ENCODE measurements around the gene SLC39A5. TPM values are rescaled to one million over a fixed set of nuclear protein-coding genes. Genes with fewer than 3 reads are reported as not detected.
"Not testable (repeated sequence)": the region's sequence is repeated elsewhere in the genome, so short reads cannot be mapped to it uniquely, and the experiment has no call there.

SLC39A5 gene
- total and polyA plus RNA-seq, 2 donors = 0.24 to 0.30 TPM

GRCh38 chr12:56193025-56193578 lies 36.7 kb upstream of the SLC39A5 start:
- Histone ChIP-seq H3K9me3 (ENCODE audit: control insufficient read depth in 2 of 2, insufficient read depth in 1 of 2, low read length in 1 of 2) (no peaks in the 10 kb centered on the region), H3K36me3 (ENCODE audit: control insufficient read depth in 2 of 2, insufficient read depth in 2 of 2, low read length in 1 of 2) (peaks cover 0 to 5% of the 10 kb centered on the region in 2 donors), H3K4me1 (ENCODE audit: control insufficient read depth in 2 of 2, insufficient read depth in 2 of 2, low read length in 2 of 2) (peaks cover 8 to 13% of the 10 kb centered on the region in 2 donors), H3K27me3 (ENCODE audit: control insufficient read depth in 2 of 2, insufficient read depth in 1 of 2, low read length in 1 of 2) (no peaks in the 10 kb centered on the region), H3K27ac (ENCODE audit: low read depth in 1 of 2, low read length in 1 of 2) (no peak overlapping the region), H3K4me3 (ENCODE audit: low read length in 2 of 2) (no peak overlapping the region)
- 73% methylated on average over 1 of the region's 1 CpG for WGBS
- DNase-seq (ENCODE audit: low read depth in 6 of 9, low spot score in 9 of 9) = peak; percentile 34 to 92 (median 76)

GRCh38 chr12:56196818-56197550 lies 32.9 kb upstream of the SLC39A5 start:
- H3K27ac ChIP-seq (ENCODE audit: low read depth in 1 of 2, low read length in 1 of 2); H3K4me1 ChIP-seq (ENCODE audit: control insufficient read depth in 2 of 2, insufficient read depth in 2 of 2, low read length in 2 of 2): not testable (repeated sequence)
- WGBS = 97% methylated on average over 11 of the region's 11 CpGs

GRCh38 chr12:56197921-56198635 lies 31.8 kb upstream of the SLC39A5 start:
- no peak overlapping the region for H3K4me3 ChIP-seq (ENCODE audit: low read length in 2 of 2)
- WGBS = 91% methylated on average over 9 of the region's 9 CpGs
- no peaks in the 10 kb centered on the region for H3K27me3 ChIP-seq (ENCODE audit: control insufficient read depth in 2 of 2, insufficient read depth in 1 of 2, low read length in 1 of 2)
- peaks cover 0 to 5% of the 10 kb centered on the region in 2 donors for H3K36me3 ChIP-seq (ENCODE audit: control insufficient read depth in 2 of 2, insufficient read depth in 2 of 2, low read length in 1 of 2)
- no peak overlapping the region for H3K27ac ChIP-seq (ENCODE audit: low read depth in 1 of 2, low read length in 1 of 2)
- H3K9me3 ChIP-seq (ENCODE audit: control insufficient read depth in 2 of 2, insufficient read depth in 1 of 2, low read length in 1 of 2) = no peaks in the 10 kb centered on the region
- no peaks in the 10 kb centered on the region for H3K4me1 ChIP-seq (ENCODE audit: control insufficient read depth in 2 of 2, insufficient read depth in 2 of 2, low read length in 2 of 2)
- no peak for DNase-seq (ENCODE audit: low read depth in 6 of 9, low spot score in 9 of 9)

More at GRCh38 chr12:56196818-56197550, 32.9 kb upstream of the SLC39A5 start:
- DNase-seq (ENCODE audit: low read depth in 6 of 9, low spot score in 9 of 9); H3K36me3 ChIP-seq (ENCODE audit: control insufficient read depth in 2 of 2, insufficient read depth in 2 of 2, low read length in 1 of 2); H3K4me3 ChIP-seq (ENCODE audit: low read length in 2 of 2); H3K27me3 ChIP-seq (ENCODE audit: control insufficient read depth in 2 of 2, insufficient read depth in 1 of 2, low read length in 1 of 2); H3K9me3 ChIP-seq (ENCODE audit: control insufficient read depth in 2 of 2, insufficient read depth in 1 of 2, low read length in 1 of 2): not testable (repeated sequence)

GRCh38 chr12:56198836-56199235 lies 31.0 kb upstream of the SLC39A5 start:
- 97% methylated on average over 1 of the region's 1 CpG for WGBS

GRCh38 chr12:56202366-56202765 lies 27.5 kb upstream of the SLC39A5 start:
- Histone ChIP-seq H3K36me3 (ENCODE audit: control insufficient read depth in 2 of 2, insufficient read depth in 2 of 2, low read length in 1 of 2) (peaks cover 17 to 30% of the 10 kb centered on the region in 2 donors), H3K27ac (ENCODE audit: low read depth in 1 of 2, low read length in 1 of 2) (no peak overlapping the region), H3K4me1 (ENCODE audit: control insufficient read depth in 2 of 2, insufficient read depth in 2 of 2, low read length in 2 of 2) (no peaks in the 10 kb centered on the region), H3K4me3 (ENCODE audit: low read length in 2 of 2) (no peak overlapping the region), H3K9me3 (ENCODE audit: control insufficient read depth in 2 of 2, insufficient read depth in 1 of 2, low read length in 1 of 2) (no peaks in the 10 kb centered on the region), H3K27me3 (ENCODE audit: control insufficient read depth in 2 of 2, insufficient read depth in 1 of 2, low read length in 1 of 2) (no peaks in the 10 kb centered on the region)
- no peak for DNase-seq (ENCODE audit: low read depth in 6 of 9, low spot score in 9 of 9)
- 95% methylated on average over 1 of the region's 1 CpG for WGBS

More at GRCh38 chr12:56198836-56199235, 31.0 kb upstream of the SLC39A5 start:
- no peaks in the 10 kb centered on the region for H3K9me3 ChIP-seq (ENCODE audit: control insufficient read depth in 2 of 2, insufficient read depth in 1 of 2, low read length in 1 of 2)
- H3K4me3 ChIP-seq (ENCODE audit: low read length in 2 of 2) = no peak overlapping the region
- H3K4me1 ChIP-seq (ENCODE audit: control insufficient read depth in 2 of 2, insufficient read depth in 2 of 2, low read length in 2 of 2) = no peaks in the 10 kb centered on the region
- no peaks in the 10 kb centered on the region for H3K27me3 ChIP-seq (ENCODE audit: control insufficient read depth in 2 of 2, insufficient read depth in 1 of 2, low read length in 1 of 2)
- H3K36me3 ChIP-seq (ENCODE audit: control insufficient read depth in 2 of 2, insufficient read depth in 2 of 2, low read length in 1 of 2) = peaks cover 0 to 5% of the 10 kb centered on the region in 2 donors
- DNase-seq (ENCODE audit: low read depth in 6 of 9, low spot score in 9 of 9) = no peak
- no peak overlapping the region for H3K27ac ChIP-seq (ENCODE audit: low read depth in 1 of 2, low read length in 1 of 2)

GRCh38 chr12:56202838-56203237 lies 27.0 kb upstream of the SLC39A5 start:
- H3K4me1 ChIP-seq (ENCODE audit: control insufficient read depth in 2 of 2, insufficient read depth in 2 of 2, low read length in 2 of 2) = no peaks in the 10 kb centered on the region
- no peak for DNase-seq (ENCODE audit: low read depth in 6 of 9, low spot score in 9 of 9)
- 96% methylated on average over 2 of the region's 2 CpGs for WGBS
- H3K27ac ChIP-seq (ENCODE audit: low read depth in 1 of 2, low read length in 1 of 2) = no peak overlapping the region
- no peaks in the 10 kb centered on the region for H3K27me3 ChIP-seq (ENCODE audit: control insufficient read depth in 2 of 2, insufficient read depth in 1 of 2, low read length in 1 of 2)
- H3K36me3 ChIP-seq (ENCODE audit: control insufficient read depth in 2 of 2, insufficient read depth in 2 of 2, low read length in 1 of 2) = peaks cover 22 to 34% of the 10 kb centered on the region in 2 donors
- H3K4me3 ChIP-seq (ENCODE audit: low read length in 2 of 2) = no peak overlapping the region
- H3K9me3 ChIP-seq (ENCODE audit: control insufficient read depth in 2 of 2, insufficient read depth in 1 of 2, low read length in 1 of 2) = no peaks in the 10 kb centered on the region

GRCh38 chr12:56204275-56204674 lies 25.6 kb upstream of the SLC39A5 start:
- no peak overlapping the region for H3K4me3 ChIP-seq (ENCODE audit: low read length in 2 of 2)
- no peaks in the 10 kb centered on the region for H3K4me1 ChIP-seq (ENCODE audit: control insufficient read depth in 2 of 2, insufficient read depth in 2 of 2, low read length in 2 of 2)
- DNase-seq (ENCODE audit: low read depth in 6 of 9, low spot score in 9 of 9) = no peak
- H3K9me3 ChIP-seq (ENCODE audit: control insufficient read depth in 2 of 2, insufficient read depth in 1 of 2, low read length in 1 of 2) = no peaks in the 10 kb centered on the region
- no peak overlapping the region for H3K27ac ChIP-seq (ENCODE audit: low read depth in 1 of 2, low read length in 1 of 2)
- H3K36me3 ChIP-seq (ENCODE audit: control insufficient read depth in 2 of 2, insufficient read depth in 2 of 2, low read length in 1 of 2) = peaks cover 29 to 46% of the 10 kb centered on the region in 2 donors
- H3K27me3 ChIP-seq (ENCODE audit: control insufficient read depth in 2 of 2, insufficient read depth in 1 of 2, low read length in 1 of 2) = no peaks in the 10 kb centered on the region

GRCh38 chr12:56205445-56205844 lies 24.4 kb upstream of the SLC39A5 start:
- no peak overlapping the region for H3K27ac ChIP-seq (ENCODE audit: low read depth in 1 of 2, low read length in 1 of 2)

More at GRCh38 chr12:56205445-56205844, 24.4 kb upstream of the SLC39A5 start:
- H3K4me3 ChIP-seq (ENCODE audit: low read length in 2 of 2) = no peak overlapping the region
- H3K27me3 ChIP-seq (ENCODE audit: control insufficient read depth in 2 of 2, insufficient read depth in 1 of 2, low read length in 1 of 2) = no peaks in the 10 kb centered on the region
- DNase-seq (ENCODE audit: low read depth in 6 of 9, low spot score in 9 of 9) = no peak
- H3K36me3 ChIP-seq (ENCODE audit: control insufficient read depth in 2 of 2, insufficient read depth in 2 of 2, low read length in 1 of 2) = peaks cover 39 to 54% of the 10 kb centered on the region in 2 donors
- H3K4me1 ChIP-seq (ENCODE audit: control insufficient read depth in 2 of 2, insufficient read depth in 2 of 2, low read length in 2 of 2) = no peaks in the 10 kb centered on the region
- no peaks in the 10 kb centered on the region for H3K9me3 ChIP-seq (ENCODE audit: control insufficient read depth in 2 of 2, insufficient read depth in 1 of 2, low read length in 1 of 2)

All from thymus (tissue), 11 donors.